LNCAP (cell line): ENCODE data around the gene BICC1.

Source experiments
- CTCF ChIP-seq: fragments of 450-650 bp; IDR thresholded peaks from 2 replicates; pipeline ENCODE4 v1.5.1; 2017; ENCODE audit warnings: mild to moderate bottlenecking

BICC1 gene

GRCh38 chr10:58544135-58544534 is 31.5 kb downstream of the BICC1 start:
- TF ChIP-seq CTCF: no peak

DNA sequence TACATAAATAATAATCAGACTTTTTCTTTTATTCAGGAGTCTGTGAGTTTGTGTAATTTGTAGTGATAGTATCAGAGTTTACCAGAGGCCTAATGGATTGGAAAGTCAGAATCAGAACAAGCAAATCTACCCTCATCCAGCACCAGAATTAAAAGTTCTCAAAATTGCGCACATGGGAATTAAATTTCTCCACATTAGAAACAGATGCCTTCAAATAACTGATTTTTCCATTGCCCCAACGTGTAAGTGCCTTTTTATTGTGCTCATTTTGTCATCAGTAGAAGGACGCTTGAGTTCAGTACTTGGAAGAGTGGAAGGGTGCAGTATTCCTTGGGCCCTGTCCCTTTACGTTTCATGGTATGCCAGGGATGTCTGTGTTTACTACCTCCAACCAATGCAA is 32.8 kb downstream of the BICC1 start:
- TF ChIP-seq CTCF: no peak

- TF ChIP-seq CTCF: no peak
These were observed 33.5 kb downstream of the BICC1 start for GRCh38 chr10:58546137-58546536.

DNA sequence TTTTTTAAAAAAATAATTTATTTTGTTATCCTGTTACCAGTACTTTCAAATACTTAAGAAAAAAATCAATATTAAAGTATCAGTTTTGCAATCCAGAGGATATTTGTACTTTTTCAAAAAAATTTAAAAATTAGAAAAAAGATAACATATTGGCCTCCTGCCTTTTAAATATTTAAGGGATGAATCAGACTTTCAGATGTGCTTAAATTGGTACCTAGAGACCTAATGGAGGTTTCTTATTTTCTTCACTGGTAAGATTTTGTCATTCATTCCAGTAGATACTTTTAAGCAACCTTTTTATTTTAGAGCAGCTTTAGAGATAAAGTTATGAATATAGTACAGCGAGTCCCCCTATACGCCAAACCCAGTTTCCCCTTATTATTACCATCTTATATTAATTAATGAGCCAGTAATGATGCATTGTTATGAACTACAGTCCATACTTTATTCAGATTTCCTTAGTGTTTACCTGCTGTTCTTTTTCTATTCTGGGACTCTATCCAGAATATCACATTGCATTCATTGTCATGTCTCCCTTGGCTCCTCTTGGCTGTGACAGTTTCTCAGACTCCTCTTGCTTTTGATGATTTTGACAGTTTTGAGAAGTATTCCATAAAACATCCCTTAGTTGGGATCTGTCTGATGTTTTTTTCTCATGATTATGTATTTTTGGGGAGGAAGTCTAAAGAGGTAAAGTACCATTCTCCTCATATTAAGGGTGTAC is 34.2 kb downstream of the BICC1 start:
- no peak for TF ChIP-seq CTCF

DNA sequence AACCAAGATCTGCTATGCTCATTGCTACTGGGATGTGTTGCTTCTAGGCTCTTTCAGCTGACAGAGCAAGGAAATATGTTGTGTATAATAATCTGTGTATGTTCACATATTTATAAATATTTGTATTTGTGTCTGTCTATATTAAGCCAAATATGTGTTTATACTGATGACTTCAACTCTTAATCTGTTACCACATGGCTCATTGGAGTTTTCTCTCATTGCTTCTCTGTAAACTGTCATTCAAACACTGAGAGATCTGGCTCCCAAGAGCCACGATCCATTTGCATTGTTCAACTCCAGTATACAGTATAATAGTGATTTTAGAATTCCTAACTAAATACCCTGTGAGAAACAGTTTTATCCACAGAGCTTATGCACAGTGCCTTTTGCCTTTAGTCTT is 35.3 kb downstream of the BICC1 start:
- no peak for TF ChIP-seq CTCF

GRCh38 chr10:58554316-58554715 is 41.6 kb downstream of the BICC1 start:
- no peak for TF ChIP-seq CTCF

DNA sequence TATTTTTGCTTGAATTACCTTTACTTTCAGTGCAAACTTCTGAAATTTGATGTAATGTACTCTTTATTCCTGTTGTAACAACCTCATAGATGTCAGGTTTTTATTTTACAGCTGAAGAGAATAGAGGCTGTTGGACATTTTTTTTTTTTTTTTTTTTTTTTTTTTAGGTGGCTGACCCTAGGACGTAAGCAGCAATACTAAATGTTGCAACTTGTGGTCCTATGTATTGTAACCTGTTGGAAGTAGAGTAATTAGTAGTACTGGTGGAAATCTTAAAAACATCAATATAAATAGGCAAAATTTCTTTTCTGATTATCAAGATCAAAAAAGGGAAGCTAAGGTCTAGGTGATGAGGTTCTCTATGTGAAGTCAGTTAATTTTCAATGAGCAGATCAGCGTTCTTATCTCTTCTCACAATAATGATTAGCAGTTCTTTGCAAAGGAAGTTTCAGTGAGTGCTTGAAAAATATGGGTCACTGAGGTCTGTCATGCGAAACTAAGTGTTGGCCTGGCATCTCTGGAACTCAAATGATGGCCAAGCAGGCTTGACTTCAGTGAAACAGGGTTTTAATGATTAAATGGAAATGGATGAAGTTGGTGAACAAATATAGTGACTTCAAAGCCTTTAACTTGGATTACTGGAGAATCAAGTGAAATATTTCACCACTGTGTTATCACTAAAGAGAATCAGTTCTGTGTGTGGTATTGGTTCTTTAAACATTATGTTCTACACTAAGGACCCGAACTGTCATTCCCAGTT is 42.7 kb downstream of the BICC1 start:
- no peak for TF ChIP-seq CTCF
